Hepatocyte (in vitro differentiated cells): Measurements from ENCODE around the gene SOX6. TPM values are rescaled to one million over a fixed set of nuclear protein-coding genes. Genes with fewer than 3 reads are reported as not detected.

ENCODE experiments used
- DNase-seq: peaks from one replicate; pipeline ENCODE4 v3.0.0-alpha.2; 2016; ENCODE audit warnings: low spot score
- H2AFZ ChIP-seq: fragments of 200-600 bp; sonication (generic); 2 replicates; pipeline ENCODE4 v1.6.0; 2016; ENCODE audit warnings: antibody characterized with exemption, mild to moderate bottlenecking
- H3K27ac ChIP-seq: fragments of 200-600 bp; sonication (generic); 2 replicates; pipeline ENCODE4 v1.5.1; 2016; ENCODE audit warnings: mild to moderate bottlenecking
- H3K27me3 ChIP-seq: fragments of 200-600 bp; sonication (generic); 2 replicates; pipeline ENCODE4 v1.6.1; 2016
- H3K36me3 ChIP-seq: fragments of 200-600 bp; sonication (generic); replicated peaks from 2 replicates; pipeline ENCODE4 v1.5.1; 2016; ENCODE audit warnings: low read depth; ENCODE audit not compliant: insufficient read depth
- H3K4me1 ChIP-seq: fragments of 200-600 bp; sonication (generic); 2 replicates; pipeline ENCODE4 v1.5.1; 2016; ENCODE audit warnings: mild to moderate bottlenecking, moderate library complexity; ENCODE audit not compliant: insufficient read depth
- H3K4me2 ChIP-seq: fragments of 200-600 bp; sonication (generic); 2 replicates; pipeline ENCODE4 v1.6.0; 2016
- H3K4me3 ChIP-seq: fragments of 200-600 bp; sonication (generic); 2 replicates; pipeline ENCODE4 v1.5.1; 2016; ENCODE audit warnings: mild to moderate bottlenecking
- H3K79me2 ChIP-seq: fragments of 200-600 bp; sonication (generic); 2 replicates; pipeline ENCODE4 v1.6.0; 2017; ENCODE audit warnings: mild to moderate bottlenecking
- H3K9me2 ChIP-seq: fragments of 200-600 bp; sonication (generic); replicated peaks from 2 replicates; pipeline ENCODE4 v1.6.0; 2017; ENCODE audit warnings: mild to moderate bottlenecking; ENCODE audit not compliant: insufficient read depth
- H3K9me3 ChIP-seq: fragments of 200-600 bp; sonication (generic); 2 replicates; pipeline ENCODE4 v1.5.1; 2016; ENCODE audit warnings: low read depth, mild to moderate bottlenecking
- H4K20me1 ChIP-seq: fragments of 200-600 bp; sonication (generic); 2 replicates; pipeline ENCODE4 v1.6.0; 2016; ENCODE audit warnings: mild to moderate bottlenecking; ENCODE audit not compliant: insufficient read depth, poor library complexity, severe bottlenecking
- CTCF ChIP-seq: fragments of 200-600 bp; sonication (generic); IDR thresholded peaks from 2 replicates; pipeline ENCODE4 v1.5.1; 2016; ENCODE audit warnings: antibody characterized with exemption, mild to moderate bottlenecking; ENCODE audit not compliant: poor library complexity
- EZH2 ChIP-seq: fragments of 200-600 bp; sonication (generic); IDR thresholded peaks from 2 replicates; pipeline ENCODE4 v1.6.1; 2016; ENCODE audit warnings: antibody characterized with exemption, mild to moderate bottlenecking, borderline replicate concordance
- EZH2phosphoT487 ChIP-seq: fragments of 200-600 bp; sonication (generic); IDR thresholded peaks from one replicate; pipeline ENCODE4 v1.6.1; 2018; ENCODE audit warnings: antibody characterized with exemption, mild to moderate bottlenecking, low read depth, moderate library complexity; ENCODE audit not compliant: unreplicated experiment, severe bottlenecking
- whole genome bisulfite sequencing: methylation state at CpG from one replicate; pipeline ENCODE4 v1.1.6; 2016; ENCODE audit warnings: low lambda C conversion rate; ENCODE audit errors: missing lambda C conversion rate; 5-methylcytosine and 5-hydroxymethylcytosine counted together
- polyA plus RNA-seq: library from polyadenylated mRNA; unstranded; fragments of >200 nt; fragmentation: Nextera tagmentation; extraction: Ambion mirVana; gene quantifications from 2 replicates; pipeline ENCODE4 v1.2.1, GENCODE V29; 2016
- total RNA-seq: library from RNA; depleted of rRNA; stranded (reverse); fragments of >200 nt; gene quantifications from 2 replicates; pipeline ENCODE4 v1.2.3, GENCODE V29; 2014

The SOX6 gene
- total and polyA plus RNA-seq, 2 experiments from 2014 or later: 23.2 to 75.7 TPM

GRCh38 chr11:15929371-15929901, 426.9 kb downstream of the SOX6 start:
- Histone ChIP-seq H3K9me3 (no peaks in the 10 kb centered on the region), H3K79me2 (no peaks in the 10 kb centered on the region), H2AFZ (no peak overlapping the region), H3K4me3 (no peak overlapping the region), H3K9me2 (no peaks in the 10 kb centered on the region), H3K4me2 (no peak overlapping the region), H3K27me3 (no peaks in the 10 kb centered on the region), H3K4me1 (no peaks in the 10 kb centered on the region), H4K20me1 (no peaks in the 10 kb centered on the region), H3K27ac (no peak overlapping the region), H3K36me3 (no peaks in the 10 kb centered on the region)
- TF ChIP-seq CTCF (no peak), EZH2 (no peak), EZH2phosphoT487 (no peak)
- no peak for DNase-seq
- 76% methylated on average over 3 of the region's 3 CpGs for WGBS

- Histone ChIP-seq H3K36me3 (no peaks in the 10 kb centered on the region), H3K79me2 (no peaks in the 10 kb centered on the region), H3K4me1 (no peaks in the 10 kb centered on the region), H3K27me3 (no peaks in the 10 kb centered on the region), H4K20me1 (no peaks in the 10 kb centered on the region), H2AFZ (no peak overlapping the region), H3K9me3 (no peaks in the 10 kb centered on the region), H3K4me3 (no peak overlapping the region), H3K27ac (no peak overlapping the region), H3K9me2 (no peaks in the 10 kb centered on the region), H3K4me2 (no peak overlapping the region)
- TF ChIP-seq EZH2phosphoT487 (no peak), CTCF (no peak), EZH2 (no peak)
- DNase-seq: no peak
These were observed 428.5 kb downstream of the SOX6 start for GRCh38 chr11:15927864-15928217.

GRCh38 chr11:15927196-15927863, 429.0 kb downstream of the SOX6 start:
- no peak overlapping the region for H3K4me2 ChIP-seq
- no peak overlapping the region for H3K27ac ChIP-seq
- no peak overlapping the region for H3K4me3 ChIP-seq
- 86% methylated on average over 5 of the region's 5 CpGs for WGBS
- no peak overlapping the region for H2AFZ ChIP-seq
- no peaks in the 10 kb centered on the region for H4K20me1 ChIP-seq
- no peak for TF ChIP-seq CTCF
- no peaks in the 10 kb centered on the region for H3K4me1 ChIP-seq
- no peaks in the 10 kb centered on the region for H3K27me3 ChIP-seq
- H3K9me2 ChIP-seq: no peaks in the 10 kb centered on the region
- H3K79me2 ChIP-seq: no peaks in the 10 kb centered on the region
- peak; percentile 45 for DNase-seq
- H3K36me3 ChIP-seq: no peaks in the 10 kb centered on the region
- no peaks in the 10 kb centered on the region for H3K9me3 ChIP-seq
